ENCODE data around the gene SIL1. TPM values are rescaled to one million over a fixed set of nuclear protein-coding genes. Genes with fewer than 3 reads are reported as not detected.
"Not testable (repeated sequence)": the region's sequence is repeated elsewhere in the genome, so short reads cannot be mapped to it uniquely, and the experiment has no call there.

SIL1 gene
- total RNA-seq, 1 donor from 2014 or later: 43.4 TPM

GRCh38 chr5:139075066-139076050 is 122.8 kb downstream of the SIL1 start:
- no peak for DNase-seq (ENCODE audit: low read depth in 2 of 2)

GRCh38 chr5:139073956-139074355 is 124.2 kb downstream of the SIL1 start:
- not testable (repeated sequence) for DNase-seq (ENCODE audit: low read depth in 2 of 2)

GRCh38 chr5:139068494-139069151 is 129.5 kb downstream of the SIL1 start:
- no peak for DNase-seq (ENCODE audit: low read depth in 2 of 2)

GRCh38 chr5:139068060-139068459 is 130.1 kb downstream of the SIL1 start:
- DNase-seq (ENCODE audit: low read depth in 2 of 2): no peak

- no peak for DNase-seq (ENCODE audit: low read depth in 2 of 2)
Measured at GRCh38 chr5:139065306-139065705, 132.9 kb downstream of the SIL1 start.

- DNase-seq (ENCODE audit: low read depth in 2 of 2): peak in 1 of 2 donors; percentile 3
Measured at GRCh38 chr5:139064613-139065012, 133.6 kb downstream of the SIL1 start.

- DNase-seq (ENCODE audit: low read depth in 2 of 2): no peak
Measured at GRCh38 chr5:139063664-139064054, 134.5 kb downstream of the SIL1 start.

GRCh38 chr5:139062910-139063663 is 135.1 kb downstream of the SIL1 start:
- DNase-seq (ENCODE audit: low read depth in 2 of 2): no peak

- peak in 1 of 2 donors; percentile 23 for DNase-seq (ENCODE audit: low read depth in 2 of 2)
Measured at GRCh38 chr5:139061856-139062255, 136.3 kb downstream of the SIL1 start.

GRCh38 chr5:139061274-139061673 is 136.9 kb downstream of the SIL1 start:
- DNase-seq (ENCODE audit: low read depth in 2 of 2): peak; percentile 47 to 67

GRCh38 chr5:139058121-139058520 is 140.0 kb downstream of the SIL1 start:
- DNase-seq (ENCODE audit: low read depth in 2 of 2): no peak

- not testable (repeated sequence) for DNase-seq (ENCODE audit: low read depth in 2 of 2)
Measured at GRCh38 chr5:139057045-139057939, 140.9 kb downstream of the SIL1 start.

GRCh38 chr5:139052975-139053374 is 145.2 kb downstream of the SIL1 start:
- no peak for DNase-seq (ENCODE audit: low read depth in 2 of 2)

GRCh38 chr5:139051392-139051791 is 146.8 kb downstream of the SIL1 start:
- DNase-seq (ENCODE audit: low read depth in 2 of 2): no peak

- DNase-seq (ENCODE audit: low read depth in 2 of 2): no peak
Measured at GRCh38 chr5:139050432-139050831, 147.7 kb downstream of the SIL1 start.

GRCh38 chr5:139049780-139050179 is 148.4 kb downstream of the SIL1 start:
- no peak for DNase-seq (ENCODE audit: low read depth in 2 of 2)

GRCh38 chr5:139046551-139046950 is 151.6 kb downstream of the SIL1 start:
- no peak for DNase-seq (ENCODE audit: low read depth in 2 of 2)

GRCh38 chr5:139043157-139043905 is 154.8 kb downstream of the SIL1 start:
- no peak for DNase-seq (ENCODE audit: low read depth in 2 of 2)

- DNase-seq (ENCODE audit: low read depth in 2 of 2): no peak
Measured at GRCh38 chr5:139040081-139040480, 158.1 kb downstream of the SIL1 start.

Data from dermis microvascular lymphatic vessel endothelial cell (primary cell).